Hepatocyte (in vitro differentiated cells): ENCODE results near the gene TUBB3.

Source experiments
- CTCF ChIP-seq: fragments of 200-600 bp; sonication (generic); IDR thresholded peaks from 2 replicates; pipeline ENCODE4 v1.5.1; 2016; ENCODE audit warnings: antibody characterized with exemption, mild to moderate bottlenecking; ENCODE audit not compliant: poor library complexity
- EZH2 ChIP-seq: fragments of 200-600 bp; sonication (generic); IDR thresholded peaks from 2 replicates; pipeline ENCODE4 v1.6.1; 2016; ENCODE audit warnings: antibody characterized with exemption, mild to moderate bottlenecking, borderline replicate concordance

DNA sequence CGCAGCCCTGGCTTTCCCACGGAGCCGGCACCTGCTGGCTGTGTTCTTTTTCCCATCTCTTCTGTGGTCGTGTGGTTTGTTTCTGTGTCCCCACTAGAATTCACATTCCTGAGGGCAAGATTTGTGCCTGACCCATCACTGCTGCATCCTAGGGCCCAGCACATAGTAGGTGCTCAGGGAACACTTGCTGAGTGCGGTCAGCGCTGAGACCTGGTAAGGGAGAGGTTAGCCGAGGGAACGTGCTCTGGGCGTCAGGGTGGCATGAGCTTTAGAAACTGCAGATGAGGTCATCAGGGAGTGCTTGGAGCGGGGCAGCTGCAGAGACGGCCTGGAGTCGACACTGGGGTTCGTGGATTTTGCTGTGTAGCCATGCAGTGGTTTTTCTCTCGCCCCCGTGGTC lies 31.3 kb downstream of the TUBB3 start:
- TF ChIP-seq EZH2 (no peak), CTCF (no peak)
